NOMO-1 treated with dmso at 0.1 percent for 144 hours (cell line): ENCODE results near the gene FAM20B.

ENCODE experiments used
- DNase-seq: peaks from one replicate; lab custom pipeline; 2025; ENCODE audit not compliant: unreplicated experiment; lab: John Stamatoyannopoulos, UW

Gene FAM20B

DNA sequence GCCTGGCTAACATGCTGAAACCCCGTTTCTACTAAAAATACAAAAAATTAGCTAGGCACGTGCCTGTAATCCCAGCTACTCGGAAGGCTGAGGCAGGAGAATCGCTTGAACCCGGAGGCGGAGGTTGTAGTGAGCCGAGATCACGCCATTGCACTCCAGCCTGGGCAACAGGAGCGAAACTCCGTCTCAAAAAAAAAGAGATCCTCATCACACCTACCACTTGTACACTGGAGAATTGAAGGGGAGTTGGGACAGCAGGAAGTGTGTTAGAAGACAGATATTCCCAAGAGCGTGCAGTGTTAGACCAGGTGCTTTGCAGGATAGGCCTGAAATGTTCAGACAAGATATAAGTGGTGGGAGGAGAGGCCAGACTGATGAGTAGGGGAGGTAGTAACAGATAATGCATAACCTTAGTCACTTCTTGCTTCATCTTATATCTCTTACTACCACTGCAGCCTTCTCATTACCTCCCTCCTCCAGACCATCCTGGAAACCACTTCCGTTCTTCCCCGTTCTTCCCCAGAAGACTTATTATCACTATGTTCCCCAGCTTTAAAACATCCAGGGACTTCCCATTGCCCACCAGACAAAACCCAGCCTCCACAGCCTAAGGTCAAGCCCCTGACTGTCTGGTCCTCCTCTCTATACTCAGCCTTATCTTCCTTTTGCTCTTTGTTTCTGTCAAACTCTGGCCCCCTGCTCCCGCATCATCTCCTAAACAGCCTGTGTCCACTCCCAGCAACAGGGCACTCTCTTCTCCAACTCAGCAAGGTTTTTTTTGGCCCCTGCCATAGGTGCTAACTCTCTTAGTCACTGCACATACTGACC, 21.3 kb downstream of the FAM20B start:
- no peak for DNase-seq

DNA sequence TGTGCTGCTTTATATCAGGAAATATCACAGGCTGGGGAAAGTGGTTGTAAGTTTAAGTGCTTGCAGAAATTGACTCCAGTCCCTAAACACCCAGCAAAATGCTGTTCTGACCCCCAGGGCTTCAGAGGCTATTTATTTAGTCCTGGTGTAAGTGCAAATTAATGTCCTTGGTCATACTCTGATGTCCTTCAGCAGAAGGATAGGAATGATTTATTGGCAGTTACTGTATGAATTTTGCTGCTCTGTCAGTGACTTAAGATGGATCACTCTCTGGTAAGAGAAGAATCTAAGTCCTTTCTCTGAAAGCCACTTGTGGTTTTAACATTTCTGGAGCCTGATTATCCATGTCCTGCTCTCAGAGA, 21.9 kb downstream of the FAM20B start:
- DNase-seq, result no peak

DNA sequence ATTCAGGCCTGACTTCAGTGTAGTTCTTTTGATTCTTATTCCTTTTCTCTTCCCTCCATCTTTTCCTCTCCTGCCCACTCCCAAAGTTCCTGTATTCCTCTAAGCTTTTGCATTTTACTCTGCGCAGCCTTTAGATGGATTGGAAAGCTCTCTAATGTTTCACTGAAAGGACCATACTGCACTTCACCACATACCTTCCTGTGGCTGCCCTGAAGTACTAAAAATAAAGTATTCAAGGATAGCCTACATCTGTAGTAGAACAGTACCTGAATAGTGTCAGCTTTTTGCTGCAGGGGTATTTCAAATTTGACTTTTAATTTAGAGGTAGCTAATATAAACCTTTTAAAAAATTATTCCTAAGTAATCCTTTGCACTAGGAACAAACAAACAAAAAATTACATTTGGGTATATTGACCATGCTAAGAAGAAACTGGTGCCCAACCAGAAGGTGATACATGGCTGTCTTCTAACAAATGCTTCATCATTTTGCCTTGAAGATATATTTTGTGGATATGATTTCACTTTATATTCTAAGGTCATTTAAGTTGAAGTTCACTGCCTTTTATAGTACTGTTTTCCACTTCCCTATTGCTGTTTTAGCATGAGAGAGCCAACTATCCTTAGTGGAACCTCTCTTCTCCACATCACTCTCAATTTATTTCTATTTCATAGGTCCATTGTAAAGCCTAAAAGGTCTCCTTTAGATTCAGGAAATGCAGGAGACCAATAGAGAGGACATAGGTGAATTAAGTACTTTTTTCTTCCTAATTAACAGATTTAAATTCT, 22.8 kb downstream of the FAM20B start:
- no peak for DNase-seq

DNA sequence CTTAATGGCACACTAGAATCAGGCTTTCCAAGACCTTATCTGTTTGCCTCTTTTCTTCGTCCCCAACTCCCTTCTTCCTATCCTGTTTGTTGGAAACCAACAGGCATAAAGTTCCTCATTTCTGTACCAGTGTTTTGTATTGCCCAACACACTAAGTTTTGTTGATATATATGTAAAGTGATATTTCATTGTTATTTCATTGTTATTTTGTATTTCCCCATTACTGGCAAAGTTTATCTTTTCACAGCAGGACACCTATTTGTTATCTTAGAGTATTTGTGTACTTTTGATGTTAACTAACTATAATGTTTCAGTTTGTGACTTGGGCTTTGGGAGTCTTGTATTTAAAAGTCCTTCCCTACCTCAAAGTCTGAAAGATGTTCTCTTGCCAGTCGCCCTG, 27.1 kb downstream of the FAM20B start:
- no peak for DNase-seq

DNA sequence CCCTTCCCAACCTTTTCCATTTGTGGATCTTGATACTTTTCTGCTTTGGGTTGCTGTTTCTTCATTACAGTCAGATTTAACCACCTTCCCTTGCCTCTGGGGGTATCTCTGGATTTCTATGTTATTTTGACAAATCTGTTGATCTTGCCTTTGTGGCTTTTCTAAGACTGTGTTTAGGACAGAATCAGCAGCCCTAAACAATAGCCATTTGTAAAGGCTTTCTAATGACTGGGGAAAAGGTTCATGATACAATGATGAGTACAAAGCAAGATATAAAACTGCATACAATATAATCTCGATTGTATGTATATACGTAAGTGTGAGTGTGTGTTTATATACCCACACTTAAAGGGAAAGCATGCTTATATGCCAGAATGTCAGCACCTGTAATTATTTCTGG, 27.8 kb downstream of the FAM20B start:
- DNase-seq, result no peak

DNA sequence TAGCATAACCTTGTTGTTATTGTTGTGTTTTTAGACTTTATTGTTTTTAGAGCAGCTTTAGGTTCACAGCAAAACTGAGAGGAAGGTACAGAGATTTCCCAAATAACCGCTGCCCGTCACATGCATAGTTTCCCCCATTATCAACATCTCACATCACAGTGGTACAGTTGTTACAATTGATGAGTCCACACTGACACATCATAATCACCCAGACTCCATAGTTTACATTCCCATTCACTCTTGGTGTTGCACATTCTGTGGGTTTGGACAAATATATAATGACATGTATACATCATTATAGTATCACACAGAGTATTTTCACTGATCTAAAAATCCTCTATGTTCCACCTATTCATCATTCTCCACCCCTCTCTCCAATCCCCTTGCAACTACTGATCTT, 30.2 kb downstream of the FAM20B start:
- no peak for DNase-seq

DNA sequence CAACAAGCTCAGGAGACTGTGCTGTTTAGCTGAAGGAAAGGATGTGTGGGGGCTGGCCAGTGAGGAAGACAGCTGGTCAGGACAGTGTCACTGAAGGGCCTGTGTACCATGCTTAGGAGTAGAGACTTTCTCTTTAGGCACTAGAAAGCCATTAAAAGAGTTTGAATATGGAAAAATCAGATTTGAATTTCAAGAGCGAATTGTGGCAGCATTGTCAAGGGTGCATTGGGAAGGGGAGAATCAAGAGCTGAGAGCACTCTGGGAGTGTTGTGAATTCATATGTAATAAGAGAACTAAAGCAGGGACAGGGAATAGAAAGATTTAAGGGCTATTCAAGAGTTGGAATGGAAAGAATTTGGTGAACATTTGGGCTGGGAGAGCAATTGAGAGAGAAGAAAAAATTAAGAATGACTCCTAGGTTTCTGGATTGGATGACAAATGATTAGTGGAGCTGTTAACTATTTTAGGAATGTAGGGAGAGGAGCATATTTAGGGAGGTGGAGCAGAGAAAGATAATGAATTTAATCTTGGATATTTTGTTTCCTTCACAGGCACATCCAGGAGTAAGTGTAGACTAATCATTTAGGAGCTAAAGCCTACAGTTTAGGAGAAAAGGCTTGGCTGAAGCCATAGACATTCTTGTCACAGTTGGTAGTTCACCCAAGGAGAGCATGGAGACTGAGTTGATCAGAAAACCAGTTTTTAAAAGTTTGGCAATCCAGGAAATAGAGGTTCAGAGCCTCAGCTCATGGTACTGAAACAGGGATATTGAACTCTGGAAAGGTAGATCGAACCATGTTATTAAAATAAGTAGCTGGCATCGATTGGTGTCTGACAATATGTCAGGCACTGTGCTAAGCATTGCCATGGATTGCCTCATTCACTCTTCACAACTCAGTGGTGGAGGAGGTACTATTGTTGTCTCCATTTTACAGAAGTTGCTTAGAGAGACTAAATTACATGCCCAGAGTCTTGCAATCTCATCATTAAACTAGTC, 33.1 kb downstream of the FAM20B start:
- no peak for DNase-seq

DNA sequence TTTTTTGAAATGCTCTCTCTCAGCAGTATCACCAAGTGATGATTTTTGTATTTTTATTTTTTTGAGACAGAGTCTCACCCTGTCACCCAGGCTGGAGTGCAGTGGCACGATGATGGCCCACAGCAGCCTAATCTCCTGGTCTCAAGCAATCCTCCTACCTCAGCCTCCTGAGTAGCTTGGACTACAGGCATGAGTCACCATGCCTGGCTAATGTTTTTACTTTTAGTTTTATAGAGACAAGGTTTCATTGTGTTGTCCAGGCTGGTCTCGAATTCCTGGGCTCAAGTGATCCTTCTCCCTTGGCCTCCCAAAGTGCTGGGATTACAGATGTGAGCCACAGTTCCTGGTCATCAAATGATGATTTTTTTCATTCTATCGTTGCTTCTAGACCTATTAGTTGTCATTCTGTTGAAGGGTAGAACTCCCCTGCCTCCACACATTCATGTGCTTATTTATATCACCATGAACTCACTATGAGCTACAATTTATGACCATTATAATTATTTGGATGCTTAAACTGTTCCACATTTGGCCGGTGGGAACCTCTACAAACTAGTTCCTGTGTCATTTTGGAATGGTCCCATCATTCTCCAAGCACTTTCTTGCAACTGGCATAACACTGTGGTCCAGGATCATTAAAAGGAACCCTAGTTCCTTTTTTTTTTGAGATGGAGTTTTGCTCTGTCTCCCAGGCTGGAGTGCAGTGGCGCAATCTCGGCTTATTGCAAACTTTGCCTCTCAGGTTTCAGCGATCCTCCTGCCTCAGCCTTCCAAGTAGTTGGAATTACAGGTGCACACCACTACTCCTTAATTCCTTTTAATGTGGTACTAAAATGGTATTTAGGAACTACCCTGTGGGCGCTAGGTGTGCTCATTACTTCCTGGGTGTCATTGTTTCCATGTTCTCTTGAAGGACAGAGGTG, 35.9 kb downstream of the FAM20B start:
- DNase-seq, result no peak

DNA sequence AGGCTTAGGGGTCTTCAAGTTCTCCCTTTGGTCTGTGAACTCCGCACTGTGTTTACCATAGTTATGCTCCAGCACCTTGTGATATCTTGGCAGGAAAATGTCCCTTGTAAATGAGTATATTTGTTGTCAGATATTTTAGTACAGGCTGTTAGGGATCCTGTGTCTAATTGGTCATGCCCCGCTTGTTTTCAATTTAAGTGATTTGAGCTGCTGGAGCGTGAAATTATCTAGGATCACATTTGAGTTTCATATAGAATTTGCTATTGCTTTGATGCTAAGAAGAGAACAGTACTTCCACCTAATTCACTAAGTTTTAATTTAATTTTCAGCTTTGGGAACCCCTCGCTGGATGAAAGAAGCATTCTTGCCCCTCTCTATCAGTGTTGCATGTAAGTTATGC, 40.8 kb downstream of the FAM20B start:
- DNase-seq, result no peak

DNA sequence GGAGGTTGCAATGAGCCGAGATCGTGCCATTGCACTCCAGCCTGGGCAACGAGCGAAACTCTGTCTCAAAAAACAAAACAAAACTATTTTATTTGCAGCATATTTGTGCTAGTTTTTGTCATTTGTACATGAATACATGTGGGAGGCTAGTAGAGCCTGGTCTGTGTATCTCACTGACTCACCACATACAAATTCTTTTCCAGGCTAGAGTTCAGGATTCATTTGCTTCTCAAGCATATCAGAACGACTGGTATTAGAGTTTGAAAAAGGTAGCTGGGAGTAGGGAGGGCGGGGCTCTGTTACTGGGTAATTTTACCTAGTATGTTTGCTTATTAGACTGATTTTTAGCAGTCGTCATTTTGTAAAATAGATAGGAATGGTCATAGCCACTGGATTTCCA, 51.7 kb downstream of the FAM20B start:
- no peak for DNase-seq

DNA sequence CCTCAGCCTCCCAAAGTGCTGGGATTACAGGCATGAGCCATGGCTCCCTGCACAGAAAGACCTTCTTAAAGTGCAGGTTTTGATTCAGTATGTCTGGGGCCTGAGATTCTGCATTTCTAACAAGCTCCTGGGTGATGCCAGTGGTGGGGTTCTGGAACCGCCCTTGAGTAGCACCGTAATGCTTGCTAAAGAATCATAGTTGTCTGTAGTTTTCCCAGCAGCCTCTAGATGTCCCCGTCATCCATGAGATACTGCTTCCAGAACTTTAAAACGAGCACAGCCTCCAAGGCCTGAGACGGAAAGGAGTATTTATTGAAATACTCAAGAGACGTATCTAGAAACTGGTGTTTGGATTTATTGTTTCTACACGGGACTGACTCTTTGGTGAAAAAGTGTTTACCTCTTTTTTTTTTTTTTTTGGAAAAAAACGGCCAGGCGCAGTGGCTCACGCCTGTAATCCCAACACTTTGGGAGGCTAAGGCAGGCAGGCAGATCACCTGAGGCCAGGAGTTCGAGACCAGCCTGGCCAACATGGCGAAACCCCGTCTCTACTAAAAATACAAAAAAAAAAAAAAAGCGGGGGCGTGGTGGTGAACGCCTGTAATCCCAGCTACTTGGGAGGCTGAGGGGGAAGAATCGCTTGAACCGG, 53.5 kb downstream of the FAM20B start:
- peak; percentile 43 for DNase-seq

DNA sequence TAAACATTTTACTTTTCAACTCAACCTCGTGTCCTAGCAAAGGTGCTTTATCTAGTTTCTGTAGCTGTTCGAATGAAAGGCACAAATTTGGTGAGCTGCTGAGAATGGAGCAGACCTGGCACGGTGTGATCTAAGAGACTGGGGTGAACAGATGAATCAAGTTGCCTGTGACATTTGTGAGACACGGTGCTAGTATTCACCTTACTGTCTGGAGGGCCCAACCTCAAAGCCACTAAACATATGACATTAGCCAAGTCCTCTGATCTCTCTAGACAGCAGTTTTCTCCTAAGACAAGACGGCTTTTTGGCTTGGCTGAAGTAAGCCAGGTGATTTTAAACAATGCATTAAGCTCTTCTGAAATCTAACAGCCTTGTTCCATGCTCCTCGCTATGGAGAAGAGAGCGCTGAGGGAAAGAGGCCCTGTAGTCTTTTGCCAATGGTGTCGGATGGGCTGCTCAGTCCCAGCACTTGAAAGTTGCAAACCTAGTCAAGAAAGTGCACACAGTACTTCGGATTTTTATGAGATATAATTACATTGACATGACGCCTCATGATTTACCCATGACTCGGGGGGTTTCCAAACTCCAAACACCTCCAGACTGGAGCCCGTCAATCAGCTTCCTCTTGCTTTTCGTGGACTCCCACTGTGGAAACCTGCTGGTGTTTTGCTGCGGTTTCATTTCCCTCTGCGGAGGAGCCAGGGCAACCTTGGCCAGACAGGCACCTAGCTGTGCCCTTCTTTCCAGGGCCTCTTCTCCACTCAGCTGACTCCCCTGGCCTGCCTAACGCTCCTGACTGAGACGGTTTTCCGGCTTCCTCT, 55.4 kb downstream of the FAM20B start:
- peak; percentile 49 for DNase-seq

DNA sequence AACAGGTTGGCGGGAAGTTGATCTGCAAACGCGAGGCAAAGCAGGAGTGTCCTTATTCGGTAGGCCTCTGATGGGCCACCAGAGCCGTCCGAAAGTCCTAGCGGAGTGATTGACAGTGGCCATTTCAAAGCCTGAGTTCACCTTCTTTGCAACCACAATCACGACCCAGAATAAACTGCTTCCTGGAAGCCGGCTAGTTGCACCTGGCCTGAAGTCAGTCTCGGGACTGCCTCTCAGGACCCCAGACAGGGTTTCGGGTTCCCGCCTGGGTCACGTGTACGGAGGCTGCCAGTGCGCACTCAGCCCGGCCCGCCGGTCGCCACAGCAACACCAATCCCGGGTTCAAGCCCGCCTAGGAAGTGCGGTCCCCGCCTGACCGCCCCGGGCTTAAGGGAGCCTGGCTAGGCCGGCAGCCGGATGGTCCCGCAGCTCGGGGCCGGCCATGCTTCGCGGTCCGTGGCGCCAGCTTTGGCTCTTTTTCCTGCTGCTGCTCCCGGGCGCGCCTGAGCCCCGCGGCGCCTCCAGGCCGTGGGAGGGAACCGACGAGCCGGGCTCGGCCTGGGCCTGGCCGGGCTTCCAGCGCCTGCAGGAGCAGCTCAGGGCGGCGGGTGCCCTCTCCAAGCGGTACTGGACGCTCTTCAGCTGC, 56.1 kb downstream of the FAM20B start, which contains the start of gene TOR3A:
TSS of gene TOR3A (plus strand) at position 384 of the 646 bp plus-strand sequence. CDS start at position 443, 59 bp downstream.
- DNase-seq, result peak; percentile 74

DNA sequence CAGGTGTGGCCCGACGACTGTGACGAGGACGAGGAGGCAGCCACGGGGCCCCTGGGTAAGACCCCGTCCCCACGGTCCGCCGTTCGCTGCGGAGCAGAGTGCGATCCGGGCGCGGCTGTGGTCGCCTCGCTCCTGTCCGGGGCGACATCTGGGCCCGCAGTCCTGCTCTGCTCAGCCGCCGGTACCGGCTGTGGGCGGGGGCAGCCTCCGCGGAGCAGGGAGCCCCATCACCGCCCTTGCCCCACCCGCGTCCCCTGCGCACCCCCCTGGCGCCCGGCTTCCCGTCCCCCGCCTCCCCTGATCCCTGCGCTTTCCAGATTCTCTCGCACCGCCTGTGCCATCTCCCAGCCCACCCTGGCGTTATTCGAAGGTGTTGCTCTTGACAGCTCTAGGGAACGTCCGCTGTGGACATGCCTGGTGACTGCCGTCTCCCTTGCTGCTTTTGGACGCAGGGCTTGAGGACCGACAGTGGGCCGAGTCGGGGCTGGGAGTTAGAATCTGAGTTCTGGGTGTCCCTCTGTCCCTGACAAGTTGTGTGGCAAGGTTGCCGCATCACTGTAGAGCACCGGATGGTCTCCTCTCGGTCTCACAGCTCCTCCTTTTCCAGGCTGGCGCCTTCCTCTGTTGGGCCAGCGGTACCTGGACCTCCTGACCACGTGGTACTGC, 56.8 kb downstream of the FAM20B start:
- DNase-seq, result no peak

DNA sequence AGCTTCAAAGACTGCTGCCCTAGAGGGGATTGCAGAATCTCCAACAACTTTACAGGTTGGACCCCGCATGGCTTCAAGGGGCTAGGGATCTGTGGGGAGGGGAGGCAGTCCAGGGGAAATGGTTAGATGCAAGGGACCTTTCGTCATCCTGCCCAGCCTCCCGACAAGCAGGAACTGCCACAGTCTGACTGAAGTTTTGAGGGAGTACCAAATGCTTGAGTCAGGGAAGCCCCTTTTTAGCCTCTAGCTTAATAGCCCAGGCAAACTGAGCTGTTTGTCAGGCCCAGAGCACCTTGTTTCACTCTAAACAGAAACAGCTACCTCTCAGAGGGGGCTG, 57.3 kb downstream of the FAM20B start:
- DNase-seq, result peak; percentile 10

DNA sequence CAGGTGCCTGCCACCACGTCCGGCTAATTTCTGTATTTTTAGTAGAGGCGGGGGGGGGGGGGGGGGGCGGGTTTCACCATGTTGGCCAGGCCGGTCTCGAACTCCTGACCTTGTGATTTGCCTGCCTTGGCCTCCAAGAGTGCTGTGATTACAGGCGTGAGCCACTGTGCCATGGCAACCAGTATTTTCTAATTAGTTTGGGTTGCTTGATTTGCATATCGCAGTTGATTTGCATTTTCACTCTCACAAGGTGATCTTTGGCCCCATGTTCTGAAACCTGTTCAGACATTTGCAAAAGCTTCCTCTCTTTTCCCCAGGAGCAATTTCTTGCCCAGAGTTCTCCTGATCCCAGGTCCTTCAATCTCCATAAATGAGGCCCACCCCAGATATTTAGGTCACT, 57.8 kb downstream of the FAM20B start:
- DNase-seq, result no peak

DNA sequence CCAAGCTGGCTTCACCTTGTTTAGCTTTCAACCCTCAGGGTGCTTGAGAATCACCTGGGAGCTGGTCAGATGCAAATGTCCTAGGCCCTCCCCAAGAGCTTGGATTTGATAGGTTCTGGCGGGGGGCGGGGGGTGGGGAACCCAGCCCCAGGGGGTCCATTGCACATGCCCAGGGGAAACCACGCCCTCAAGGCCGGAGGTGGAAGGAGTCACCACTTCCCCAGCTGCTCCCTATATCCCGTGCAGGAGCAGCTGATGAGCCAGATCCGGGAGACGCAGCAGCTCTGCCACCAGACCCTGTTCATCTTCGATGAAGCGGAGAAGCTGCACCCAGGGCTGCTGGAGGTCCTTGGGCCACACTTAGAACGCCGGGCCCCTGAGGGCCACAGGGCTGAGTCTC, 62.0 kb downstream of the FAM20B start:
- no peak for DNase-seq
